GM12878 (cell line): Measurements from ENCODE around the gene CAND1. TPM values are rescaled to one million over a fixed set of nuclear protein-coding genes. Genes with fewer than 3 reads are reported as not detected.

Experiments
- ATAC-seq: fragments of 200-7000 bp; cut with Tn5 transposase; 3 replicates; pipeline ENCODE4 v1.9.1; 2020; ENCODE audit warnings: mild to moderate bottlenecking, moderate library complexity
- BruUV-seq: library from RNA; stranded (reverse); fragments of 400-500 nt; replicated peaks from 2 replicates; lab custom pipeline; 2021; lab: Mats Ljungman, UMichigan
- CTCF ChIA-PET: fragments of 300-600 bp; sonication (Branson Sonifier 250); formaldehyde crosslinking; extraction: SDS; loops from one replicate; lab custom pipeline; 2021; ENCODE audit warnings: inconsistent platforms; lab: Yijun Ruan, JAX
- POLR2A ChIA-PET: fragments of 350-600 bp; formaldehyde crosslinking; extraction: SDS; loops from one replicate; lab custom pipeline; 2021; ENCODE audit warnings: inconsistent platforms; lab: Charles Lee
- RAD21 ChIA-PET: fragments of 300-600 bp; sonication (Branson Sonifier 250); formaldehyde crosslinking; loops from one replicate; lab custom pipeline; 2023; ENCODE audit warnings: antibody characterized with exemption; ENCODE audit not compliant: unreplicated experiment; lab: Charles Lee
- SMC1A ChIA-PET: fragments of 300-600 bp; sonication (Branson Sonifier 250); formaldehyde crosslinking; loops from one replicate; lab custom pipeline; 2023; ENCODE audit not compliant: unreplicated experiment, uncharacterized antibody; lab: Charles Lee
- DNase-seq: peaks from one replicate; pipeline ENCODE4 v3.0.0-alpha.2; 2011; ENCODE audit warnings: low read depth, low spot score
- FAIRE-seq: peaks from 3 replicates; lab custom pipeline; 2011; peaks lifted over from hg19 to GRCh38; lab: Jason Lieb, UNC
- H2AFZ ChIP-seq: 2 replicates; pipeline ENCODE4 v1.6.0; 2011; ENCODE audit warnings: low read depth, low read length, control low read depth; ENCODE audit not compliant: control insufficient read depth
- H3K27ac ChIP-seq: 2 replicates; pipeline ENCODE4 v1.5.1; 2011; ENCODE audit warnings: control low read depth; ENCODE audit not compliant: control insufficient read depth, insufficient read depth
- H3K27me3 ChIP-seq, 2 experiments: replicated peaks in 1 of 2; 2 replicates each; pipeline versions ENCODE4 v1.6.0 to v1.6.1; 2011; ENCODE audit warnings: low read length in 1 of 2; ENCODE audit not compliant: control insufficient read depth in 2 of 2, insufficient read depth in 2 of 2
- H3K36me3 ChIP-seq, 2 experiments: 2 replicates each; pipeline ENCODE4 v1.5.1; 2011; ENCODE audit warnings: low read length in 1 of 2; ENCODE audit not compliant: control insufficient read depth in 2 of 2, insufficient read depth in 2 of 2
- H3K4me1 ChIP-seq: 2 replicates; pipeline ENCODE4 v1.6.1; 2011; ENCODE audit warnings: mild to moderate bottlenecking, low read length, moderate library complexity, mixed read lengths; ENCODE audit not compliant: control insufficient read depth, insufficient read depth
- H3K4me2 ChIP-seq: 2 replicates; pipeline ENCODE4 v1.6.0; 2011; ENCODE audit warnings: control low read depth; ENCODE audit not compliant: control insufficient read depth, insufficient read depth
- H3K4me3 ChIP-seq: fragments of 200-600 bp; sonication (generic); 2 replicates; pipeline ENCODE4 v1.5.1; 2016
- H3K79me2 ChIP-seq: 2 replicates; pipeline ENCODE4 v1.6.0; 2011; ENCODE audit warnings: low read length; ENCODE audit not compliant: control insufficient read depth, insufficient read depth
- H3K9ac ChIP-seq: 2 replicates; pipeline ENCODE4 v1.8.0; 2011; ENCODE audit warnings: low read length, control low read depth, mixed read lengths; ENCODE audit not compliant: control insufficient read depth, insufficient read depth
- H3K9me3 ChIP-seq: replicated peaks from 3 replicates; pipeline ENCODE4 v1.5.1; 2011; ENCODE audit warnings: mild to moderate bottlenecking, low read length; ENCODE audit not compliant: control insufficient read depth, insufficient read depth
- H4K20me1 ChIP-seq: 2 replicates; pipeline ENCODE4 v1.6.0; 2011; ENCODE audit not compliant: control insufficient read depth, insufficient read depth
- CUX1 ChIP-seq: IDR thresholded peaks from 2 replicates; pipeline ENCODE4 v1.6.1; 2012; ENCODE audit warnings: improper control_type of control experiment, low read depth, low read length; ENCODE audit not compliant: insufficient replicate concordance
- SPI1 ChIP-seq: IDR thresholded peaks from 2 replicates; pipeline ENCODE4 v1.6.1; 2011; ENCODE audit warnings: low read depth, mild to moderate bottlenecking, low read length, moderate library complexity, borderline replicate concordance; ENCODE audit not compliant: insufficient read depth
- WGBS: methylation state at CpG from one replicate; pipeline ENCODE4 v1.1.6; 2016; ENCODE audit warnings: low lambda C conversion rate; ENCODE audit not compliant: insufficient replicate concordance, insufficient coverage; ENCODE audit errors: missing lambda C conversion rate; 5-methylcytosine and 5-hydroxymethylcytosine counted together
- in situ Hi-C: fragments of 300-500 bp; cut with MboI; formaldehyde crosslinking; loops from 9 replicates; pipeline ENCODE4 v1.14.3; 2018; ENCODE audit warnings: mixed read lengths
- intact Hi-C: fragments of 100-400 bp; cut with micrococcal nuclease; formaldehyde crosslinking; loops from one replicate; pipeline ENCODE4 v1.14.2; 2022; ENCODE audit not compliant: unreplicated experiment
- polyA plus RNA-seq, 11 experiments: library from polyadenylated mRNA; depleted of rRNA in 4 of 11; unstranded in 6 of 11; stranded (reverse) in 5 of 11; fragments of >200 nt; fragmentation: Nextera tagmentation in 4 of 11; fragmentation: Illumina TruSeq in 1 of 11; extraction: Ambion mirVana in 4 of 11; extraction: Trizol in 1 of 11; gene quantifications; 1 replicate in 1 of 11; 2 replicates in 10 of 11; pipeline versions ENCODE4 v1.2.1 to v1.2.3, GENCODE V29; 2011 to 2016; ENCODE audit warnings: inconsistent platforms in 2 of 11, missing spikeins in 2 of 11, low read depth in 1 of 11
- total RNA-seq, 4 experiments: library from RNA; depleted of rRNA in 3 of 4; stranded (reverse); fragments of >200 nt in 3 of 4; fragmentation: Illumina TruSeq in 1 of 4; extraction: Trizol in 1 of 4; gene quantifications; 2 replicates each; pipeline versions ENCODE4 v1.2.1 to v1.2.3, GENCODE V29; 2013 to 2021

Gene CAND1
- total and polyA plus RNA-seq, 10 of the 15 experiments (the other 5 are each of a cell fraction or from before 2014, with no cell fraction given), result 34.5 to 213 (median 96.0) TPM

DNA sequence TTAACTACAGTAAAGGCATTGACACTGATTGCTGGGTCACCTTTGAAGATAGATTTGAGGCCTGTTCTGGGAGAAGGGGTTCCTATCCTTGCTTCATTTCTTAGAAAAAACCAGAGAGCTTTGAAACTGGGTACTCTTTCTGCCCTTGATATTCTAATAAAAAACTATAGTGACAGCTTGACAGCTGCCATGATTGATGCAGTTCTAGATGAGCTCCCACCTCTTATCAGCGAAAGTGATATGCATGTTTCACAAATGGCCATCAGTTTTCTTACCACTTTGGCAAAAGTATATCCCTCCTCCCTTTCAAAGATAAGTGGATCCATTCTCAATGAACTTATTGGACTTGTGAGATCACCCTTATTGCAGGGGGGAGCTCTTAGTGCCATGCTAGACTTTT lies 36.4 kb downstream of the CAND1 start:
- RAD21 ChIA-PET, result no interaction called here
- POLR2A ChIA-PET, result interaction anchor here (1.0 kb wide), 1 partner anchor 11 kb away, joined by 3 read pairs; no protein-coding TSS in a partner anchor
- Histone ChIP-seq H3K4me2 (no peak overlapping the region), H3K79me2 (no peaks in the 10 kb centered on the region), H4K20me1 (no peaks in the 10 kb centered on the region), H3K9ac (no peak overlapping the region), H3K9me3 (no peaks in the 10 kb centered on the region), H3K4me3 (no peak overlapping the region), H3K27ac (no peak overlapping the region), H3K4me1 (no peaks in the 10 kb centered on the region), H3K36me3 (peaks cover 1 to 27% of the 10 kb centered on the region in 2 experiments; a peak in 3 of 4 replicates), H2AFZ (no peak overlapping the region), H3K27me3 (no peaks in the 10 kb centered on the region)
- TF ChIP-seq CUX1 (no peak), SPI1 (no peak)
- CTCF ChIA-PET, result interaction anchor here (1.1 to 1.3 kb wide), 3 partner anchors 10 to 637 kb away, joined by 3 to 4 read pairs (median 3); no protein-coding TSS in a partner anchor
- TSS peak; percentile 43 for BruUV-seq
- WGBS, result 94% methylated on average over 1 of the region's 1 CpG
- SMC1A ChIA-PET, result interaction anchor here (1.6 to 2.1 kb wide), 2 partner anchors 10 to 11 kb away, joined by 6 to 14 read pairs; no protein-coding TSS in a partner anchor
- no peak for FAIRE-seq
- in situ Hi-C loops, result no loop called here
- no peak for DNase-seq
- intact Hi-C loops, result no loop called here
- ATAC-seq, result no peak
